DMS153 treated with DMSO at 0.1 percent for 48 hours (cell line): Measurements from ENCODE around the gene CER1.
"Not testable (repeated sequence)": the region's sequence is repeated elsewhere in the genome, so short reads cannot be mapped to it uniquely, and the experiment has no call there.

Source experiments
- DNase-seq: peaks from one replicate; lab custom pipeline; 2025; ENCODE audit not compliant: unreplicated experiment; lab: John Stamatoyannopoulos, UW

The CER1 gene

DNA sequence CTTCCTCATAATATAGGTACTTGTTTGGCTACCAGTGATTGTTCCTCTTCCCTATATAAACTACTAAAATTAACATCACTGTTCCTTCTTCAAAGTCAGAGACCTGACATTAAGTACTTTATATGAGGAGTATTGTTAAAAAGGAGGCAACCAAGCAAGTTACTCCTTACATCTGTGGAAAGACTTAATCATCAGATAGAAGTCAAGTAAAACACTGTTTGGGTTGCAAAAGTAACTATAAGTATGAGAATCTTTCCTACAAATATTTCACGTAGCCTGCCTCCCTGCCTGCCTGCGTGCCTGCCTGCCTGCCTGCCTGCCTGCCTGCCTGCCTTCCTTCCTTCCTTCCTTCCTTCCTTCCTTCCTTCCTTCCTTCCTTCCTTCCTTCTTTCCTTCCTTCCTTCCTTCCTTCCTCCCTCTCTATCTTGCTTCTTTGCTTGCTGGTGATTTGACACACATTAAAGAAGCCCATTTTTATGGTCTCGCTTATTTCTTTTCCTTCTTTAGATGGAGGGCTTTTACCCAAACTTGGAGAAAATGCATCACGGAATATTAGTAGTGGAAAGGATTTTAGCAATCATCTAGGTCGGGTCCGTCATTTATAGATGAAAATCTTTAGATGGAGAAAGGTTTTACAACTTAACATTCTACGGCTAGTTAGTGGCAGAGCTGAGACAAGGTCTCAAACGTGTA lies 3.2 kb downstream of the CER1 start:
- DNase-seq: no peak

DNA sequence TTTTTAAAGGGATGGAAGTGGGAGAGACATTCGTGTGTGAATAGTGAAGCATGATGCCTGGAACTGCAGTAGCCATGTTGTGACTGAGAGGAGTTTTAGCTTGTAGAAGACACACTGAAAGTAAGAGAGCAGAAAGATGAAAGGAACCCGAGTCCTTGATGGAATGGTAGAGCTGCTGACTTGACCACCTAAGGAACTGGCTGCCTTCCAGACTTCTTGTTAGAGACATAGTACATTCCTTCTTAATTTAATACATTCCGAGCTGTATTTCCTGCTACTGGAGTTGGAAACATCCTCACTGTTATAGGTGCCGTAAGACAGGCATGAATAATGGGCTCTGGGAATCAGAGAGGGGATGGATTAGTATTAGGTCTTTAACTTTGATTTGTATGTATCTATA lies 7.4 kb downstream of the CER1 start:
- no peak for DNase-seq

DNA sequence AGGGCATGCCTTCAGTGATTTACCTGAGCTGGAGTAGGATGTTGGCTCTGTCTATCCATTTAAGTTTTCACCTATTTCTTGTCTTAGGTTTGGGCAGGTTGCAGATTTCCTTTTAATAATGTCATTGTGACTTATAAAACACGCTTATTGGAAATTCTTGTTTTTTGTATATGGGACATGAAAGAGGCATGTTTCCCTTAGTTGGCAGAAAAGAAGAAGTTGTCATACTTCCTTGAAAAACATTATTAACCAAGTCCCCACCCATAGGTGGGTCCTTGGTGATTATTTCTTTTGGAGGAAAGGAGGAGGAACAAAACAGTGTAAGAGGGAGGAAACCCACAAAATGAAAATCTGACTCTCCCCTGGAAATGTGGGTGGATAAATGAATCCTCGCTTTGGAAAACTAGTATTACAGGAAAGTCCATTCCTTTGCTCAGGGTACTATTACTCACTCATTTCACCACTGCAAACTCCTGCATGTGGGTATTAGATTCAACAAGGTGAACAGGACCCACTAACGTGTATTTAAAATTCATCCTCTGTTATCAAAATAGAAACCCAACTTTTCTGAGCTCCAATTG lies 9.3 kb downstream of the CER1 start:
- no peak for DNase-seq

DNA sequence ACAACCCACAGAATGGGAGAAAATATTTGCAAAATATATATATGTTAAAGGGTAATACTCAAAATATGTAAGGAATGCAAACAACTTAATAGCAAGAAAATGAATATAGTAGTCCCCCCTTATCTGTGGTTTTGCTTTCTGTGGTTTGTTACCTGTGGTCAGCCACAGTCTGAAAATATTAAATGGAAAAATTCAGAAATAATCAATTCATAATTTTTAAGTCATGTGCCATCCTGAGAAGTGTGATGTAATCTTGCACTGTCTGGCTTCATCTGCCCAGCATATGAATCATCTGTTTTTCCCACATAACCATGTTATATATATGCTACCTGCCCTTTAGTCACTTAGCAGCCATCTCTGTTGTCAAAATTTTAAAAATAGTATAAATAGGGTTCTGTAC lies 11.7 kb downstream of the CER1 start:
- DNase-seq: no peak

DNA sequence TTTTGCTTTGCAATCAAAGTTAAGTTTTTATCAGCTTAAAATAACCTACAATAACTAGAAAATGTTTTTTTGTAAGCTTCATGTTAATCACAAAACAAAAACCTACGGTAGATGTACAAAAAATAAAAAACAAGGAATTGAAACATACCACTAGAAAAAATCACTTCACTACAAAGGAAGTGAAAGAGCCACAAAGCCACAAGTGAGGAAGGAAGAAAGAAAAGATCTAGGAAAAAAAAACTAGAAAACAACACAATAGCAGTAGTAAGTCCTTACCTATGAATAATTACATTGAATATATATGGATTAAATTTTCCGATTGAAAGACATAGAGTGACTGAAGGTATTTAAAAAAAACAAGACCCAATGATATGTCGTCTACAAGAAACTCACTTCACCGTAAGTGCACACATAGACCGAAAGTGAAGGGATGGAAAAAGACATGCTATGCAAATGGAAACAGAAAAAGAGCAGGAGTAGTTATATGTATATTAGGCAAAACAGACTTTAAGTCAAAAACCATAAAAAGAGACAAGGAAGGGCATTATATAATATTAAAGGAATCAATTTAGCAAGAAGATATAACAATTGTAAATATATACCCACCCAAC lies 15.9 kb downstream of the CER1 start:
- DNase-seq: no peak

DNA sequence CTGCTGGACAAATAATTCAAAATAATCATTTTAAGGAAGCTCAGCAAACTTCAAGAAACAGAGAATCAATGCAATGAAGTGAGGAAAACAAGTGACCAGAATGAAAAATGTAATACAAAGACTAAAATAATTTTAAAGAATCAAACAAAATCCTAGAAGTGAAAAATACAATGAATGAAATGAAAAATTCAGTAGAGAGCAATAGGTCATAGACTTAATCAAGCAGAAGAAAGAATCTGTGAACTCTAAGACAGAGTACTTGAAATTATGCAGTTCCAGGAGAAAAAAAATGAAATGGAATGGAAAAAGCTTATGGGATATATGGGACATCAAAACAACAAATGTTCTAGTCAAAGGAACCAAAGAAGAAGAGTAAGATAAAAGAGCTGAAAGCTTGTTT lies 17.5 kb downstream of the CER1 start:
- no peak for DNase-seq

DNA sequence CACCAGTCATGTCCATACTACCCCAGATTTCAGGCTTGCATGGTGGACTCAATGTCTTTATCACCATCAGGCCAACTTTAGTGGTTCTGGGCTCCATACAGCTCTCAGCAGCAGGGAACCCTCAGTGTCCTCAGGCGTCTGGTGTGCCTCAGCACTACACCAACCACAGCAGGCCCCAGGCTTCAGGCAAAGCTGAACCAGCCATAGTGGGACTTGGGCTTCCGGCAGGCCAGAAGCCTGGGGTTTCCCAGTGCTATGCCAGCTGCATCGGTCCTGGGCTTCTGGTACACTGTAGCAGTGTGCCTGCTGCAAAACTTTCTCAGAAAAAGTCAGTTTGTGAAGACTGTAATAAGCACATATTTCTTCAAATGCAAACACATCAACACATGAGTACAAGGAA lies 18.3 kb downstream of the CER1 start:
- no peak for DNase-seq

DNA sequence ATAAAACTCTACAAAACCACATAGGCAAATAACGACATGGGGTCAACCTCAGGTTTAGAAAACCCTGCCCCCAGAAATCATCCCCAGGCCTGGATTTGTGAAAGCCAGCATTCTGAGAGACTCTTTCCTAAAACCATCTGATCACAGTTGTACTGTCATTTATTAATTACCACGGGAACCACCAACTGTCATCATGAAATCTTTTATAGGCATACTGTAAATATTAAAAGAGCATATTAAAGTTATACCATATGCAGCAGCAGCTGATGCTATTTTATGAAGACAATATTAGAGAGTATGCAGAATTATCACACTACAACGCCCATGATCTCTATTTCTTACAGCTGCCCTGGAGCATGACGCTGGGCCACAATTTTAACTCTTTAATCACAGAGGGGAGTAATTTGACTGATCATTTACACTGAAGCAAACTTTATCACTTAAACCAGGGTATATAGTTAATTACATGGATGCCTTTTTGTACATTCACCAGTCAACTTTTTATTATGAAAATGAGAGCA lies 20.3 kb downstream of the CER1 start:
- no peak for DNase-seq

DNA sequence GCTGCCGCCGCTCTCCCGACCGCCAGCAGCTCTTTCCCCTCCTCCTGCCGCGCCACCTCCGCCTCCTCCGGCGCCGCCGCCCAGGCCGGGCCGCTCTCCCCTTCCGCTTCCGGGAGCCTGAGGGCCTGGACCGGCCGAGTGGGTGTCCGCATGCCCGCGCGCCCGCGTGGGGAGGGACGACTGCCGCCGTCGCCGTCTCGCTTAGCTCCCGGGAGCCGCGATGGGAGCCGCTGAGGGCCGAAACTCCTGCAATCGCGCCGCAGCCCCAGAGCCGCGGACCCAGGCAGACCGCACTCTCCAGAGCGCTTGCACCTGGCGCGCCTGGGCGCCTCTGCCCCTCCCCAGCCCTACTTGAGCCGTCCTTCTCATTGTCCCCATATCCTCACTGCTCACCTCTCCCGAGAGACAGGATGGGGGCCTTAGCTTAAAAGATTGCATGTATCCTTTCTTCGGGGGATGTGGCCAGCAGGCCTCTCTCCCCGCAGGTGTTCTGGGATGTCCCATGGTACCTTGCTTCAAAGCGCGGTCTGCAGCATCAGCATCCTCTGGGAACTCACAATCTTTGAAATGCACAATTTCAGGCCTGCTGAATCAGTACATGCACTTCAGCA lies 29.2 kb downstream of the CER1 start, which contains the start of gene ZDHHC21:
TSS of gene ZDHHC21 (minus strand) at position 182 of the 611 bp plus-strand sequence. CDS start 19,092 bp downstream, outside the sequence.
- peak; percentile 70 for DNase-seq

DNA sequence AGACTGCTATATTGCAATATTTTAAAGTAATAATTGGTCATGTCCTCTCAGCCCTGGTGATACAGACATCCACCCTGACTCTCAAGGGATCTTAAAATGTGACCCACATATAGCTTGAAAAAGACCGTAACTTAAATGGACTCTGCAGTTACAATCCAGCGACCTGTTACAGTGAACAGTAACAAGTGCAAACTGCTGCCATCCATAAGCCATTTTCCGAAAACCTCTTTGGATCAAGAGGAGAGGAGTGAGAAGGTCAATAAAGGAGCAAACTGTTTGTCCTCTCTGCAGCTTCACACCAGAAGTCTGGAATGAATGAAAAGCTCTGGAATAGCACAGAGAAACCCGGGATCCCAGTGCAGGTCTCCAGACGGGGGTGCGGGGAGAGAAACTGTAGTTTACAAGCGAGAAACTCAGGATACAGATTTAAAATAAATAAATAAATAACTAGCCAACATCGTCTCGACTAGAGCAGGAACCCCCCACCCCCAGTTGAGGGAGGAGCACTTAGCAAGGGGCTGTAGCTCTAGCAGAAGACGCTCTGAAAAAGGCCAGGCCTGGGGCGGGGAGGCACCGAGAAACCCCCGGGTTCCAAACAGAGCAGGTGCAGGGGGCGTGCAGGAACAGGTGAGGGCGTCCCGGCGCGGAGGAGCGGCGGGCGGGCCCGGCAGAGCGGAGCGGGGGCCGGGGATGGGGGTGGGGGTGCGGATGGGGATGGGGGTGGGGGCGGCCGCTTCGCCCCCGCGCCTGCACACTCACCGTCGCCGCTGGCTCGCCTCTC lies 29.9 kb downstream of the CER1 start:
- DNase-seq: peak; percentile 23

DNA sequence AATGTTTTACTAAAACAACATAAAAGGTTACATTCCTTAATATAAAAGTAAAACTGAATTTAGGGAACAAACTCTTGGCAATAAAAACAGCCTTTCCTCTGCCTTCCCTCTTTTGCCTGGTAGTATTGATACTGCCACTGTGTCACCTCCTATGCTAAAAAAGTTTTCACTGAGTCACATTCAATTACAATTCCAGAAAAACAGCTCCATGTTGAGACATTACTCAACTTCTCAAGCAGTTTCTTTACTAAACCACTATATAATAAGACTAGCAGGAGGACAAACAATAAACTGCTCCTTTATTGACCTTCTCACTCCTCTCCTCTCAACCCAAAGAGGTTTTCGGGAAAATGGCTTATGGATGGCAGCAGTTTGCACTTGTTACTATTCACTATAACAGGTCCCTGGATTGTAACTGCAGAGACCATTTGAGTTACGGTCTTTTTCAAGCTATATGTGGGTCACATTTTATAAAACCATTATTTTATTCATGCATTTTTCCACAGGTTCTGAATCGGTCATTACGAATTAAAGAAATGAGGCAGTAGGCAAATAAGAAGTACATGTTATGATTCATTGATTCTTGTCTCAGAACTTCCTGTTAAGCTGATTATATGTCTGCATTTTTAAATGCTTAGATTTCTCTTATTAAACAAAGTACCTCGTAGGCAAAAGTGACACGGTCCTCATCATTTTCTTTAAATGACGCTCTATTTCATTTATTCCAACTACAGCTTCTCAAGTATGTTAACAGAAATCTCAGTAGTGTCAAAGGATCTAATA lies 31.4 kb downstream of the CER1 start:
- DNase-seq: no peak

DNA sequence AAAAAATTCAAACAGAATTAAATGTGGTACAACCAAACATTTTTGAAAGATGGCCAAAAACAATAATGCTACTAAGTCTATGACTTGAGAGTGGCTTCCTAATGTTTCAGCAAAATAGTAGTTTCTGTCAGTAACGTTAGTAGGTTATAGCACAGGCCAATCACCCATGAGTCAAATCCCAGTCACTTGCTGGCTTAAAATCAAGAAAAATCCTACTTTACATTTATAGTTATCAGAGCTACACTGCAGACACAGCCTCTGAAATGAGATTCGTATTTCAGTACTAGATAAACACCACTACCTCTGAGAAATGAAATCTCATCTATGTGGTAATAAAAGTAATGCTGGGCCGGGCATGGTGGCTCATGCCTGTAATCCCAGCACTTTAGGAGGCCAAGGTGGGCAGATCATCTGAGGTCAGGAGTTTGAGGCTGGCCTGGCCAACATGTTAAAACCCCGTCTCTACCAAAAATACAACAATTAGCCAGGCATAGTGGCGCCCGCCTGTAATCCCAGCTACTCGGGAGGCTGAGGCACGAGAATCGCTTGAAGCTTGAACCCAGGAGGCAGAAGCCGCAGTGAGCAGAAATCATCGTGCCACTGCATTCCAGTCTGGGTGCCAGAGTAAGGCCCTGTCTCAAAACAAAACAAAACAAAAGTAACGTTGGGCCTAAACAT lies 35.4 kb downstream of the CER1 start:
- no peak for DNase-seq

DNA sequence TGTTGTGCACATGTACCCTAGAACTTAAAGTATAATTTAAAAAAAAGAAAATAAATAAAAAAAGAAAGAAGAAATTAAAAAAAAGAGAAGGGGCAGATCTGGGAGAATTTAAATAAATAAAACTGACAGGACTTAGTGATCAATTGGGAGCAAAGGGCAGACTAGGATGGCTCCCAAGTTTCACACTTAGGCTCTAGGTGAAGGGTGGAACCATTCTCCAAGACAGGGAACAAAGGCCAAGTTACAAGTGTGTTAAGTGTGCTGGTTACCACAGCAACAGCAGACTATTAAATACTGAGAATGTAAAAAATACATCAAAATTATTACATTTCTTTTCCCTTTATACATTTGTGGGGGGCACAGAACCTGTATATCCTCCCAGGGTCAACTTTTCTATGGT lies 36.4 kb downstream of the CER1 start:
- no peak for DNase-seq

DNA sequence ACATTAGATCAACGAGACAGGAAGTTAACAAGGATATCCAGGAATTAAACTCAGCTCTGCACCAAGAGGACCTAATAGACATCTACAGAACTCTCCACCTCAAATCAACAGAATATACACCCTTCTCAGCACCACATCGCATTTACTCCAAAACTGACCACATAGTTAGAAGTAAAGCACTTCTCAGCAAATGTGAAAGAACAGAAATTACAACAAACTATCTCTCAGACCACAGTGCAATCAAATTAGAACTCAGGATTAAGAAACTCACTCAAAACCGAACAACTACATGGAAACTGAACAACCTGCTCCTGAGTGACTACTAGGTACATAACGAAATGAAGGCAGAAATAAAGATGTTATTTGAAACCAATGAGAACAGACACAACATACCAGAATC lies 39.9 kb downstream of the CER1 start:
- not testable (repeated sequence) for DNase-seq

DNA sequence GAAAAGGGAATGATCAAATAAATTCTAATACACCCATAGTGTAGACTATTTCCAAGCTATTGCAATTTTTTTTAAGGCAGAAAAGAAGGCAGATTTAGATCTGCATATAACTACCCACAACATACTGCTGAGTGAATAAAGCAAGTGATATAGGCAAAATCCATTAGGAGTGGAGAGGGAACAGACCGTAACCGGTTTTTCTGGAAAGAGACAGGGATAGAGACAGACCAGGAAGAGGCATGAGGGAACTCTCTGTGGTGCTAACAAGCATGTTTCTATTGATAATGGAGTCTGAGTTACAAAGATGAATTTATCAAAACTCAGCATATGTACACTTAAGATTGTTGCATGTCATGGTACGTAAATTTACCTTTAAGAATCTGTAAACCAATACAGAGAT lies 43.8 kb downstream of the CER1 start:
- DNase-seq: no peak

DNA sequence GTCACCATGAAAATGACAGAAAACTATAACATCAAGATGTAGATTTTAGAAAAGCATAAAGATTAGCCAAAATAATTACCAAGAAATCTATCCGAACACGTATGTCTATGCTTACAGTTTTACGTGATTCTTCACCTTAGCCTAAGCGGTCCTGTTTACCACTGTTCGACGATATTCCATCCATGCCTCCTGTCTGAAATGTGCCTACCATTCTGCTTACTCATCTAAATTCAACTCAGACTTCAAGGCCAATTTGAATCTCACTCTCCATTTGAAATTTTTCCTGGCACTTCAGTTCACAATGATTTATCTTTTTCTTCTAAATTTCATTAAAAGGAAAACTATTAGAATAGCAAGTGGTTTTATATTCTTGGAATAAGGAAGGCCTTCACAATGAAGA lies 44.7 kb downstream of the CER1 start:
- DNase-seq: no peak

DNA sequence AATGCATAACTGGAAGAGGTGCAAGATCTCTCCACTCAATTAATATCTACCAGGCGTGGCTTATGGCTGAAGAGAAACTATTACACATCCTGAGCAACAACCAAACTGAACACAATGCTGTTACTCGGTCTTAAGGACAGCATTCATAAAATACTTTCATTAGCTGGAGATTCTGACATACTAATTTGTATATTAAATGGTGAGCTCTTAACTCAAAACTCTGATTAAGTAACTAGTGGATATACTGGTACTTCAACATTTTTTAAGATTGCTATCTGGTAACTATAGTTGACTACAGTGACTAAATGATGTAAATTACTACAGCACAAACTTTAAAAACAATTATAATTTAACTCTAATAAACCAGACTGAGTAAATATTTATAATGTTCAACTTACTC lies 45.1 kb downstream of the CER1 start:
- no peak for DNase-seq

DNA sequence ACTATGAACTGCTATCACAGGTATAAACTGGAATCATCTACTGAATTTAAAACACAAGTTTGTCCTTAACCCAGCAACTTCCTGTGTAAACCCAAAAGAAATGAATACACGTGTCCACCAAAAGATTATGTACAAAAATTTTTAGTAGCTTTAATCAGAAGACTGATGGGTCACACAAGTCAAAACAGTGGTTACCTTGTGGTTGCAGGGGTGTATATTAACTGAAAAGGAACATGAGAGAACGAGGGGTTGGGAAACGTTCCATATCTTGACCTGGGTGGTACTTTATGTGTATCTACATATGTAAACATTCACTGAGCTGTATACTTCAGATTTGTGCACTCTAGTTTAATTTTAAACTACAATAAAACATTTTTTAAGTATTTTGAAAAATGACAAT lies 47.9 kb downstream of the CER1 start:
- no peak for DNase-seq

DNA sequence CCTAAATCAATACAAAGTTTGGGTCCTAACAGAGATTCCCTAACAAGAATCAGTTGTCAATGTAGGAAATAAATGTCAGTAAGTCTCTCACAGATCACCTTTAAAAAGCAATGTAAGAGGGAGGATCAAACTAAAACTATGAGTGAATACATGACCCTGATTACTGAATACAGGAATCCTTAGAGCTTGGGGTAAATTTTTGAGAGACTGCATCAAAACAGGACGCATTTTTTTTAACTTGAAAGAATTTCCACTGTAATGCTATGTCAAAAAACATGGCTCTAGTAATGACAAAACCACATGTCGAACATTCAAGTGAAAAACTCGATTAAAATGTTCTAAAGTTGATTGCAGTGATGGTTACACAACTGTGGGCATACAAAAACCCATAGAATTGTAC lies 51.2 kb downstream of the CER1 start:
- no peak for DNase-seq

DNA sequence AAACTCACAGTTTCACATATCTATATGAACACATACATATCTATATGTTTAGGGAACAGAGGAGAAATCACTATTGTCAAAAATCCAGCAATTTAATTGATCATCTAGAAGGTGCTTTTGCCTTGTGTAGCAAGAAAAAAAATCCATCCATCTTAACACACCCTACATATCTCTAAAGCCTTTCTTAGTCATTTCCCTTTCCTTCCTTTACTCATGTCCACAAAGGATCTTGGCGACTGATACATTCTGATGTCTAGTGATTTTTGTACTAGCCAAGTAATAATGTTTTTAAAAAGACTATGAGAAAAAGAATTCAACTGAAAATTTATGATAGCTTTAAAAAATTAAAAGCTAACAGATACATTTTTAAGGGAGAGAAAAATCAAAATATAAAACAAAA lies 51.8 kb downstream of the CER1 start:
- DNase-seq: no peak
